Right renal cortex interstitium (tissue), 3 donors: ENCODE results near the gene STK32C. TPM values are rescaled to one million over a fixed set of nuclear protein-coding genes. Genes with fewer than 3 reads are reported as not detected.
"Not testable (repeated sequence)": the region's sequence is repeated elsewhere in the genome, so short reads cannot be mapped to it uniquely, and the experiment has no call there.

Source experiments
- DNase-seq, 3 donors: peaks; one replicate each; pipeline ENCODE4 v3.0.0-alpha.2; 2013; ENCODE audit warnings: low read depth in 3 of 3, low spot score in 2 of 3
- polyA plus RNA-seq, 3 donors: library from polyadenylated mRNA; unstranded; fragments of 120-200 nt; gene quantifications; one replicate each; pipeline ENCODE4 v1.2.1, GENCODE V29; 2013; ENCODE audit not compliant: insufficient read length in 3 of 3

Gene STK32C
- polyA plus RNA-seq, 3 donors = 11.3 to 13.5 (median 11.7) TPM

DNA sequence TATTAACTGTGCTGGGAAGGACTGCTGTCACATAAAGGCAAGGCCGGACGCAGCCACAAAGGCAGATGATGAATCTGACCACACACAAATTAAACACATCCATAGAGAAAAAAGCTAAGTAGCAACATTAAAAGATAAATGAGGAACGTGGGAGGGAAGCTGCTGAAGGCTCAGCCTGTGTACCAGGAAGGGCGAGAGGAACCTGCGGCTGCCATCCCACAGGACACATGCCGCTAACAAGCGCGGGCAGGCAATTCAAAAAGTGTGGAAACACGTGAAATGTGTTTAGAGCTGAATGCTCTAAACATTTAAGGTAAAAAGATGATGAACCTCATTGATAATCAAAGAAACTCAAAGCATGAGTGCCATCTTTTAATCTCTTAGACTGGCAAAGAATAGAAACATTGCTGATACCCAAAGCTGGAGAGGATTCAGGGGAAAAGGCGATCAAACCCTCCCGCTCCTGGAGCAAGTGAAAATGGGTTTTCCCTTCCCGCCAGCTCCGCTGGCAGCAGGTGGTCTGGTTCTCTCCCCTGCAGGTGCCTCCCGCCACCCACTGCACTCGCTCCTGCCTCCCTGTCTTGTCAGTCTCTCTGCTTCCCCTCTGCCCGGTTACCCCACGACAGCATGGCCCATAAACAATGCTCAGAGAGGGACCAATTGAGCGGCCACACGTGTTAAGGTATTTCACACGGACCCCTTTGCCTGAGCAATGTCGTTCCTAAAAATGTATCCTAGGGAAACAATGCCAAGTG, 4.2 kb downstream of the STK32C start:
- no peak for DNase-seq

DNA sequence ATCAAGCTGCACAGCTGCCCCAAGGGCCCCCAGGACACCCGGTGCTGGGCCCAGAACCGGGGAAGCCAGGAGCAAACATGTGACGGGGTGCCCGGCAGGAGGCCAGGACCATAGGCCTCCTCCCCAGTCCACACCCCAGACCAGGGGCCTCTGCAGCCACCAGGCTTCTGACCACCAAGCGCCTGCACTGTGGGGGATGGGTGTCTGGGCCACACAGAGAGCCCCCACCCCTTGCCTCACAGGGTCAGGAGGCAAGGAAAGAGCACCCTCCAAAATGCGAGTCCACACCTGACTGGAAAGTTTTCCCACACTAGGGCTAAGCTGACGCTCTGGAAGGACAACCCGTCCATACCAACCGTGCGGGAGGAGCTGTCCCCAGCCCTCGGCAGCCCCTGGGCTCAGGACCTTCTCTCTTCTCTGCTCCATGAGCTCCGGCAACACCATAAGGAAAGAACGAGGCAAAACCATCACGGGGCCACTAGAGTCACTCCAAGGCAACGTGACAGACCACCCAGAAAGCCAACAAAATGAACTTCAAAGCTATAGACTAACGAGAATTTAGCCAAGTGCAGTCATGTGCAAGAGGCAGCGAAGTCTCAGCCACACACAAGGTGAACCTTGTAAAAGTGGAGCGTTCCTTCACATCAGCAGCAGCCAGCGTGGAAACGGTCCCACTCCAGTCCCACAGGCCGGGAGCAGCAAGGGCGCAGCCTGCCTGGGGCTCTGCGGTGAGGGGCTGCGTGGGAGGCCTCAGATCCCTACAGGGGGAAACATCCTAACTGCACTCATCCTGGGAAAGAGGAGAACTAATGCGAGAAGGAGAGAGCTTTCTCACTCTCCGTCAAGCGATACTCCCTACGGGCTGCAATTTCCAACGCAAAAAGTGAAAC, 5.1 kb downstream of the STK32C start:
- no peak for DNase-seq

DNA sequence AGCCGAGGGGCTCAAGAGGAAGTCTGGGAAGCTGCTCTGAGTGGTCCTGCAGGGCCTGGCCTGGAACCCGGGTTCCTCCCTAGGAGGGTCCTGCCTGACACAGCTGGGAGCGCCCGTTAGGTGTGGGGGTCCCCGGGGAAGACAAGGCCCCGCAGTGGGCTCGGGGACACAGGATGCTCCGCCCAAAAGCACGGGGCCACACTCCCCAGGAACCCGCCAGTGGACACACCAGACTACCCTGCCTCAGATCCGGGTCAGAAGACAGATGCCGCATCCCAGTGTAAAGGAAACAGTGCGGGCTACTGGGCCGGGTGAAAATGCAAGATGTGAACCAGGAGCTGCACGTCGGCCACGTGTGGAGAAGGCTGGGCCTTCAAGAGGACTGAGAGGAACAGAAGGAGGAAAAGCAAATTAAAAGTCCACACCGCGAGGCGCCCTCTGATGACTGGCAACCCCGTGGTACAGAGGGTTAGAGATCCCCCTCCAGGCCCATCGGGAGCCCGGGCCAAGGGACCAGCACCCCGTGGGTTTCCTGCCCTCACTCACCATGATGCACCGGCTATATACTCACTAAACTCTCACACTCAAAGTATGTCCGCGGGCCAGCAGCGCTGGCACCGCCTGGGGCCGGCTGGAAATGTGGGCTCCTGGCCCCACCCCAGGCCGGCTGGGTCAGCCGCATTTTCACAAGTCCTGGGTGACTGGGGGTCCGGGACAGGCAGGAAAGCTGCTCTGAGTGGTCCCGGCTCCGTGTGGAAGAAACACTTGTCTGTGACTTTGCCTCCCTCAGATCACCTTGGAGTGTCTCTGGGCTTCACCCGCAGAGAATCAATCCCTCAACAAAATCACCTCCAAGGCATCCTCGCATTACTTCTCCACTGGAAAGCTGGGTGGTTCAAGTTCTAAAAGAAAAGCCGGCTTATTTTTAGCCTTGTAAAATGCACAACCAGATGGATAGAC, 6.1 kb downstream of the STK32C start:
- no peak for DNase-seq

DNA sequence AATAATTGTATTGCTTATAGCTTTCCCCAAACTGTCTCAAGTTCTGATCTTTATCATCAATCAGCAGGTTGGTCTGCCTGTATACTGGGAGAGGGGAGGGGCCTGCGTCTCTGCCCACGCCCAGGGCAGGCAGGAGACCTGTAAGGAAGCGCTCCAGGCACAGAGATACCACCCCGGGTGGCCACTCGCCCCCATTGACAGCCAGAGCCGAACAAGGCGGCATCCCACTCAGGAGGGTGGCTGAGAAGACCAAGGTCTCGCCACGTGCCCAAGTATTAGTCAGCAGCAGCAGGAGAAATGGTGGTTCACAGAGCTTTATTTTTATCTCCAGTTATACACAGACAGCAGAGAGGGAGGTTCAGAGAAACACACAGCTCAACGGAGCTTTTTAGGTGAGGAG, 7.2 kb downstream of the STK32C start:
- no peak for DNase-seq

DNA sequence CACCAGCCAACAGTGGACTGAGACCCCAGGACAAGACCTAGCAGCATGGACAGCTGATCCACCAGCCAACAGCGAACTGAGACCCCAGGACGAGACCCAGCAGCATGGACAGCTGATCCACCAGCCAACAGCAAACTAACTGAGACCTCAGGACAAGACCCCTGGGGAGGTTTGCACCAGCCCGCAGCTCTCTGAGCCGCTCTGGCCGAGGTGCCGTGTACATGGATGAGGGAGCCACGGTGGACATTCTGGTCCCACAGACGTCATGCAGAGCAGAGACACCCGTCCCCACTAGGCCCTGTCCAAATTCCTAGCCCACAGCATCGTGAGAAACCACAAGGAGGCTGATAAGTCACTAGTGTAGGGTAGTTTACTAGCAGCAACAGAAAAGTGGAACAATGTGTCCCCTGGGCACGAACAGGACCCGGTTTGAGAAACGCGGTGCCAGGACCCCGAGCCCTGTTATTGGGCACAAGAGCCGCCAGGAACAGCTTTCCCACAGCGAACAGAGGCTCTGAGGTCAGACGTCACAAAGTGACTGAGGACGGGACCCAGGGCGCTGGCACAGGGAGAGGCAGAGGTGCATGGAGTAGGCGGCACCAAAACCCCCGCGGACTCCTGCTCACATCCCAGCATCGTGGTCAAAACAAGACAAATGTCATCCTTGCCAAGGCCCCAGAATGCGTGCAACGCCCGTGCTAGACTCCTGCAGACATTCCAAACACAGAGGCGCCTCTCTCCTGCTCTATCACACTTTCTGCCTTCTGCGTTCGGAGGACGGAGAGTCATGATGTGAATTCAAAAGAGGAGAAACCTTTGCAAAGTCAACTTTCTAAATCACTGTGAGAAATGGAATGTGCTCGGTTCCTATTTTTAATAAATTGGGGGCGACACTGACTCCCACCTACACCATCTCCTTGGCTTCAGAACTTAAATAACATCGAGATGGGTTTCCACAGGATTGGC, 8.1 kb downstream of the STK32C start:
- no peak for DNase-seq

DNA sequence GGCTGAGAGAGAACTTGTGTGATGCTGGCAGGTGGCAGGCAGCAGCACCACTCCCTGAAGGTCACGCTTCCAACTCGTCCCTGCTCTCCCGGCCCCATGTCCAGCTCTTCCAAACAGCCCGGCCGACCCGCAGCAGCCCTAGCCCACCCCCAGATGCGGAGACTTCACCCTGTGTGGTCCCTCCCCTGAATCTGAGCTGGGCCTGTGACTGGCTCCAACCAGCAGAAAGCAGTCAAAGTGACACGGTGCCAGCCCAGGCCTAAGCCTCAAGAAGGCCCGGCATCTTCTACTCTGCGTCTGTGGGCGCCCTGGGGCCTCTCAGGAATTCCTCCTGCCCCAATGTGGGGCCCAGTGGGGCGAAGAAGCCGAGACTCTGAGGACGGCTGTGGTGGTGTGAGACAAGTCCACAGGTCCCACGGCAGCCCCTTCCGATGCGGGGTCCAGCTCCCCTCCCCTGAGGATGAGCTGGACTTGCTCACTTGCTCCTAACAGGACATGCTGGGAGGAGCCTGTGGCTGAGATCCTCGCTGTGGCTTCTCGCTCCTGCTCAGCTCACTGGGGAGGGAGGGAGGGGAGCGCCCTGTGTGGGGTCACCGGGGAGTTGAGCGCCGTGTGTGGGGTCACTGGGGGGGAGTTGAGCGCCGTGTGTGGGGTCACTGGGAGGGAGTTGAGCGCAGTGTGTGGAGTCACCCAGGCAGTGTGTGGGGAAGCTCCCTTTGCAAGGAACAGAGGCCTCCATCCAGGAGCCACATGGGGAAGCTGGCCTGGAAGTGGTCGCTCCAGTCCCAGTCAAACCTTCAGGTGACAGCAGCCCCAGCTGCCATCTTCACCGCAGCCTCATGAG, 9.5 kb downstream of the STK32C start:
- no peak for DNase-seq

DNA sequence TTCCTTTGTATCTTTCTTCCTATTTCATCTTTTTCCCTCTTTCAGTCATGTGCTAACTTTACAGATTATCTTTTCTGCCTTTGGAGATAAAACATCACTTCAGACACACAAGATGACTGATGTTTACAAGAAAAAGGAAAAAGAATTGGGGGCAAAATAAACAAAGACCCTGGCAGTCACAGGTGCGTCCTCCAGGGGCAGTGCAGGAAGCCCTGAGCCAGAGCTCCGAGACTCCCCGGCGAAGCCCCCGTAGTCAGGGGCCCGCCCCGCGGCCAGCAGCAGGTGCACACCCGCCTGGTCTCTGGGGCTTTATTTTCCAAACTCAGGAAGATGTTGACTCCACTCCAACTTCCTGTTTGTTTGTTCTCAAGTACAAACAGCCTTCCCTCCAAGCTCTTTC, 10.2 kb downstream of the STK32C start:
- DNase-seq = no peak

DNA sequence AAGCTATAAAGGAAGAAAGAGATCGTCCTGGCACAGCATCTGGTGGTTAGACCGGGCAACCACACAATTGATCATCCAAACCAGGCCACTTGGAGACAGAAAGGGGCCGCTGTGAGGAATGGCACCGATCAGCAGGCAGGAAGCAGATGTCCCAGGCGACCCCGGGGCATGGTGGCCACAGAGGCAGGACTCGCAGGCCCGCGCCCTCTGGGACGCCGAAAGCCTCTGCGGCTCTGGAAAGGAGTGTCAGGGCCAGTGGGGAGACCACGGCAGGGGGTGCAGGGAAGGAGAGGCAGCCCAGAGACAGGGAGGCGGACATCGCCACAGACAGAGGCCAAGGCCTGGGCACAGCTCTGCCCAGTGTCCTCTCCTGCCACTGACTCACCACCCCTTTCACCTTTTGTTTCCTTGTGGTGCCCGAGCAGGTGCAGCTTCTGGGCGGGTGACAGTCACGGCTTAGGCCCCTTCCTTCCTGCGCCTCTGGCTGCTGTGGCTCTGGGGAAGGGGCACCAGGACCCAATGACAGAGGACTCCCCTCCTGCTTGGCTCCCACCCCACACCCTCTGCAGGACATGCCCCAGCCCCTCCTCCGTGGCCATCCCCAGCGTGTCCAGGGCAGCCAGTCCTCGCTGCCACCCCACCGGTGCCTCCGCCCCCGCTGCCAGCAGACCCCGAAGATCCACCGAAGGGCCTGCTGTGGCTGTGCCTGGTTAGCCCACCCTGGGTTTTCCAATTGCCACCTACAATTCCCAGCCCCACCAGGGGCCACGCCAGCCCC, 10.9 kb downstream of the STK32C start:
- no peak for DNase-seq

DNA sequence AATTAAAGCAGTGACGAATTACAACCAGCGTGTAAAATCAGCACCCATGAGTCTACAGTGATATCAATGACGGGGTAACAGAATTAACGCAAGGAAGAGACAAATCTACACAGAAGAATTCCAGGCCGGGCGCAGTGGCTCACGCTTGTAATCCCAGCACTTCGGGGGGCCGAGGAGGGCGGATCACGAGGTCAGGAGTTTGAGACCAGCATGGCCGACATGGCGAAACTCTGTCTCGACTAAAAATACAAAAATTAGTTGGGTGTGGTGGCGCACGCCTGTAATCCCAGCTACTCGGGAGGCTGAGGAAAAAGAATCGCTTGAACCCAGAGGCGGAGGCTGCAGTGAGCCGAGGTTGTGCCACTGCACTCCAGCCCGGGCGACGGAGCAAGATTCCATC, 12.3 kb downstream of the STK32C start:
- DNase-seq = not testable (repeated sequence)

DNA sequence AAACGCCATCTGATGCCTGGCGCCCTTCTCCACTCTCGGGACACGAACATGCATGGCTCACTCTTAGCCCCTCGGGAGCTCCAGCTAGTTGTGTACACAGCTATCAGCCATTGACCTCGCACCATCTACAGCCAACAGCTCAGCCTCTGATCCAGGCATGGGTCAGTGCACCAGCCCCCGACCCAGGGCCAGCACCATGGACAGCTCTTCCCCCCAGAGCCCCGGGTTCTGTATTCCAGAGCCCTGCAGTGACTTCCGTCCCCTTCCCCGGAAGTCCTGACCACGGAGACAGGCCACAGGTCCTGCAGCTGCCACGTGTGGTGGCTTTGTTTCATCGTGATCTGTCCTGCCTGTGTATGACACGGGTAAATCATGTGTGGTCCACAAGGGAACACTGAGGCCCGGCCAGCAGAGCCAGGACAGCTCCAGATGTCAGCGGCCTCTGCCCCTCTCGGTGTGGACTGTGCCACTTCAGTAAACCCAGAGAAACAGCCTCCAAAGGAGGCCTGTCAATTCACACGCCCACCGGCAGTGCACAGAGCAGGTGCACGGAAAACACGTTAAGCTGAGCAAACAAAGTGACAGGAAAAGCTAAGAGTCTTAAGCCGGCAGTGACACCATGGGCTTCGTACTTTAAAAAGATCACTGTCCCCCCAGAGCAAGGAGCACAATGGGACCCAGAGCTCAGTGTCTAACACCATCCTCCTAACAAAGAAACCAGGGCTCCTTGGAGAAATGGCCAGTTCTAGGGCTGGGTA, 13.0 kb downstream of the STK32C start:
- no peak for DNase-seq

DNA sequence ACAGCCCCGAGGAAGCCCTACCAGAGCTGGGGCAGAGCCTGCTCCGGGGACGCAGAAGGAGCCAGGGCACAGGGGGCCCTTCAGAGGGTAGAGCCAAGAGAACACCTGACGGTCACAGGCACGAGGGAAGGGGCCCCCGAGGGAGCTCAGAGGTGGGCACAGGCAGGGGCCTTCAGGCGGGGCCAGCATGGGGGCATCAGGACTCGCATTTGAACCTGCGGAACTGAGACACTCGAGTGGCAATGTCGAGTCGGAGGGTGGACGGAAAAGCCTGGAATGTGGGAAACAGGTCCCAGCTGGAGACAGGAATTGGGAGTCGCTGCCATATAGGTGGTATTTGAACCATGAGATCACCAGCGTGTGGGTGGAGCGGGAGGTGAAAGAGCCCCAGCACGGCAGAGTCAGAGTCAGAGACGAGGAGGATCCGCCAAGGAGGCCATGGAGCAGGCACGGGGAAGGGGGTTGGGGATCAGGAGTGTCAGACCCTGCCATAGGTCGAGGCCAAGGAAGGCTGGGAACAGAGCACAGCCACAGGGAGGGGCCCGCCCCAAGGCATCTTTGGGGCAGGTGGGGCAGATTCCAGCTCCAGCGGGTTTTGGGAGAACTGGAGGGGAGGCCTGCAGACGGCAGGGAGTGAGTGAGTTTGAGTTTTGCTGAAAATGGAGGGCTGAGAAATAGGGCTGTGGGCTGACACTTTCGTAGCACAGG, 13.8 kb downstream of the STK32C start:
- no peak for DNase-seq

DNA sequence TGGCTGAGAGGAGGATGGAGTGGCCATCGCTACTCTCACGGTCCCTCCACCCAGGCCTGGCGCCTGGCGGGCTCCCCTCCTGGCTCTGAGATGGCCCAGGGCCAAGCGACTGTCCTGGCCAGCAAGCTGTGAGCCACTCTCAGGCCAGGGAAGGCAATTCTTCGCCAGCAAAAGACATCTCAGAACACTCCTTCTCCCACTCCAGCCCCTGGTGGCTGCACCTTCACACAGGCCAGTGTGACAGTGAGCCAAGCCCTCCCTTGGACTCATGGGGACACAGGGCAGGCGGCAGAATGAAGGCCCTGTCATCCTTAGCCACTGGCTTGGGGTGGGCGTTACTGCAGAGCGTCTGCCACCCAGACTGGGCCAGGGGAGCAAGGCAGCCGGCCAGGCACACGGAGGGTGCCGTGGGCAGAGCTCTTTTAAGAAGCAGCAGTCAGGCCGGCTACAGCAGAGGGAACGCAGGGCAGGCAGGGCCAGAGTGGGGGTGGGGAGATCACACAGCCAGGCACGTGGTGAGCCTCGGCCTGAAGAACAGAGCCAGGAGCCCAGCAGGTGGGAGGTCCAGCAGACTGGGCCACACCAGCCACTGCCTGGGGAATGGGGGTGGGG, 14.4 kb downstream of the STK32C start:
- DNase-seq = no peak

DNA sequence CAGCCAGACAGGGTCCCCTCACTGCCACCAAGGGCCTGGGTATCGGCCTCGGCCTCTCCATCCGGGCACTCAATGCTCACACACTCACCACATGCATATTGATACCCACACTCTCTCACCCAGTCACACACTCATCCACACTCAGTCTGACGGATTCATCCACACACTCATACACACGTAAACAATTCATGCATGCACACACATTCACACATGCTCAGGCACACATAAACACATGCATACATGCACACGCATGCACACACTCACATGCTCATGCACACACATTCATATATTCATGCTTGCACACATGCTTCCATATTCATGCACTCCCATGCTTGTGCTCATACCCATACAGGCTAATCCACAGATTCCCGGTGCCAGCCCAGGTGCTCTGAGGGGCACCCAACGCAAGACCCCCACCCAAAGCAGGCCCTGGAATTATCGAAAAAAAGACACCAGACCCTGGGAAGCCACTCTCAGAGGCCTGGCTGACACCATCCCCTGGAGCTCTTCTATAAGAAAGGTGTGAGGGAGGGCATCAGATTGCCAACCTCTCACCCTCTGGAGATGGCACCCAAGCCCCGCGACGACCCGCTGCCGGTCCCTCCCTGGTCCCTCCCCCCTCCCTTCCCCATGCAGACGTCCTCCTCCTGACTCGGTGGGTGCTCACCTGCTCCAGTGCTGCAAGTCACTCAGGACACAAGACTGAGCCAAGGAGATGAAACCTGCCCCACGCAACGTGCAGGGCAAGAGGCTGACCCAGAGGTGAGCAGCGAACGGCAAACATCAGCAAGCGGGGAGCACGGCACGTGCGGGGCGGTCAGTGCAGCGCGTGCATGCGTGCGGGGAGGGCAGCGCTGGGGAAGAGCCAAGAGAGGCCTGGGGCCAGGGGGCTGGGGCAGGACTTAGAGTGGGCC, 15.2 kb downstream of the STK32C start:
- DNase-seq = no peak

DNA sequence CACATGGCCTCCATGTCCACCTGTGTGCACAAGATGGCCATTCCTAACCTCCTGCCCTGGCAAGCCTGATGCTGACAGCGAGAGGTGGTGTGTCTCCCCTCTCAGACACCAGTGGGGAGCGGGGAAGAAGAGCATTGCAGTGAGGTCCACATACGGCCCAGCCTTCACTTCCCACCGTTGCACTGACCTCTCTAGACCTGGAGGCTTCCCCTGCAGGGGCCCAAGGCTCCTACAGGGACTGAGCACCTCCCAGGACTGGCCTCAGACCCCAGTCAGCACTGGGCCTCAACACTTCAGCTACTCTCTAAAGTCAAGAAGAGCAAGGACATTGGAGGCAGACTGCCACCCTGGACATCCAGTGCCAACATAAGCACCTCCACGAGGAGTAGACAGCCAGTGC, 15.9 kb downstream of the STK32C start:
- DNase-seq = no peak

DNA sequence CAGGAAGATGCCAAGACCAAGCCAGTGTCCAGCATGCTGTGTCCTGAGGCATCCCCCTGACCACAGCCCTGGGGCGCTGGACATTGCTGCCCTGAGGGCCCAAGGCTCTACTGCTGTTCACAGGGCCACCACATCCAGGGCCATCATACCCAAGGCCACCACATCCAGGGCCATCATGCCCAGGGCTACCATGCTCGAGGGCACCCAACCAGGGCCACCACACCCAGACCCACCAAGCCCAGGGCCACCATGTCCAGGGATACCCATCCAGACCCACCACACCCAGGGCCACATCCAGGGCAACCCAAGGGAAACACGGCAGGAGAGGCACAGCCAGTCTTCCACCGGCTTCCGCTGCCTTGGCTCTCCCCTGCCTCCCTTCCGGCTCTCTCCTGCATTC, 17.1 kb downstream of the STK32C start:
- DNase-seq = no peak
